Measurements from ENCODE around the gene UMPS. TPM values are rescaled to one million over a fixed set of nuclear protein-coding genes. Genes with fewer than 3 reads are reported as not detected.

The UMPS gene
- total RNA-seq, 1 donor from 2014 or later, result 23.5 TPM

GRCh38 chr3:124763644-124764358 is 33.5 kb downstream of the UMPS start:
- Mint-ChIP-seq H3K36me3 (ENCODE audit: unreplicated experiment) (peaks cover 50% of the 10 kb centered on the region), H3K4me3 (ENCODE audit: unreplicated experiment) (no peak overlapping the region), H3K4me1 (ENCODE audit: unreplicated experiment) (peaks cover 34% of the 10 kb centered on the region), H3K27me3 (ENCODE audit: unreplicated experiment) (no peaks in the 10 kb centered on the region), H3K9me3 (ENCODE audit: unreplicated experiment) (no peaks in the 10 kb centered on the region), H3K27ac (ENCODE audit: unreplicated experiment) (no peak overlapping the region)
- TF ChIP-seq, protein P1, sequence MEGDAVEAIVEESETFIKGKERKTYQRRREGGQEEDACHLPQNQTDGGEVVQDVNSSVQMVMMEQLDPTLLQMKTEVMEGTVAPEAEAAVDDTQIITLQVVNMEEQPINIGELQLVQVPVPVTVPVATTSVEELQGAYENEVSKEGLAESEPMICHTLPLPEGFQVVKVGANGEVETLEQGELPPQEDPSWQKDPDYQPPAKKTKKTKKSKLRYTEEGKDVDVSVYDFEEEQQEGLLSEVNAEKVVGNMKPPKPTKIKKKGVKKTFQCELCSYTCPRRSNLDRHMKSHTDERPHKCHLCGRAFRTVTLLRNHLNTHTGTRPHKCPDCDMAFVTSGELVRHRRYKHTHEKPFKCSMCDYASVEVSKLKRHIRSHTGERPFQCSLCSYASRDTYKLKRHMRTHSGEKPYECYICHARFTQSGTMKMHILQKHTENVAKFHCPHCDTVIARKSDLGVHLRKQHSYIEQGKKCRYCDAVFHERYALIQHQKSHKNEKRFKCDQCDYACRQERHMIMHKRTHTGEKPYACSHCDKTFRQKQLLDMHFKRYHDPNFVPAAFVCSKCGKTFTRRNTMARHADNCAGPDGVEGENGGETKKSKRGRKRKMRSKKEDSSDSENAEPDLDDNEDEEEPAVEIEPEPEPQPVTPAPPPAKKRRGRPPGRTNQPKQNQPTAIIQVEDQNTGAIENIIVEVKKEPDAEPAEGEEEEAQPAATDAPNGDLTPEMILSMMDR (IDR thresholded peaks at IDR 0.05), result no peak
- no peak for DNase-seq (ENCODE audit: extremely low spot score, unreplicated experiment)

DNA sequence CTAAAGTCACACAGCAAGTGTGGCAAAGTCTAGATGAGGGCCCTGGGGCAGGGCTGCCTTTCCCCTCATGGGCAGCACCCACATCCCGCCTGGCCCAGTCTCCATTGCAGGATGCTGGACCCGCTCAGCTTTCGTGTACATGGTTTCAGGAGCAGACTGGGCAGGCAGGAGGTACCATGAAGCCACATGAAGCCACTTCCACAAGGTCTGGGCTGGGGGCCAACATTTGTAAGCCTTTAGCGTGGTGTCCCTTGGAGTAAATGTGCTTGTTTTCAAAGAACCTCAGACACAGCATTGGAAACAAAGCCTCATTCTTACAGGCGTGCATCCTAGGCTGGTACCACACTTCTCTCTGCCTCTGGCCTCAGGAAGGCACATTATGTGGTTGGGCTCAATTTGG is 34.5 kb downstream of the UMPS start:
- no peak for DNase-seq (ENCODE audit: extremely low spot score, unreplicated experiment)
- Mint-ChIP-seq H3K27me3 (ENCODE audit: unreplicated experiment) (no peaks in the 10 kb centered on the region), H3K4me1 (ENCODE audit: unreplicated experiment) (peaks cover 37% of the 10 kb centered on the region), H3K4me3 (ENCODE audit: unreplicated experiment) (no peak overlapping the region), H3K9me3 (ENCODE audit: unreplicated experiment) (no peaks in the 10 kb centered on the region), H3K27ac (ENCODE audit: unreplicated experiment) (peak overlapping the region; percentile 23), H3K36me3 (ENCODE audit: unreplicated experiment) (peaks cover 59% of the 10 kb centered on the region)
- TF ChIP-seq, protein P1 (IDR thresholded peaks at IDR 0.05), result no peak

DNA sequence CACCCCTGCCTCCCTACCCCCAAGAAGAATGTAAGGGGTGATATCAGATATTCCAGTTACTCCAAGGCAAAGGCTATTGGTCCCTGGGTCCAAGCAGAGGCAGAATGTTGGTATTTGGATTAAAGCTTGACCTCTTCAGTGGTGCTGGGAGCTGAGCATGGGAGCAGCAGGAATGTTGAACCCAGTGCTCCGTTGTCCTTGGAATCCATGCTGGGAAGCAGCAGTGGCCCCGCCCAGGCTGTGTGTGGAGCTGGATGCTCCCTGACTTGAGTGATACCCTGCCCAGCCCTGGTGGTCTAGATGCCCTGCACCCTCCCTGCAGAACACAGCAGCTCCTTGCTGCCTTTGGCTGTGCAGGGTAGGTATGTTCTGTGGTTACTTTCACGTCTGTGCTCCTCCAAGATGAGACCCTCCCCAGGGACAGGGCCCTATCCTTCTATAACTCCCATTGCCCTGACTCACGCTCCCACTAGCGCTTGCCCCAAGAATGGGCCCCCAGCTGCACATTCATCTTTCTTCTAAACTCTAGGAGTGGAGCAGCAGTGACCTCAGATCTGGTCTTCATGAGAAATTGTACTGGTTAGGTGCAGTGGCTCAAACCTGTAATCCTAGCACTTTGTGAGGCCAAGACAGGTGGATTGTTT is 35.1 kb downstream of the UMPS start:
- H3K36me3 Mint-ChIP-seq (ENCODE audit: unreplicated experiment), result peaks cover 62% of the 10 kb centered on the region
- peaks cover 41% of the 10 kb centered on the region for H3K4me1 Mint-ChIP-seq (ENCODE audit: unreplicated experiment)
- no peak for DNase-seq (ENCODE audit: extremely low spot score, unreplicated experiment)
- H3K4me3 Mint-ChIP-seq (ENCODE audit: unreplicated experiment), result no peak overlapping the region
- peak overlapping the region; percentile 44 for H3K27ac Mint-ChIP-seq (ENCODE audit: unreplicated experiment)
- H3K27me3 Mint-ChIP-seq (ENCODE audit: unreplicated experiment), result no peaks in the 10 kb centered on the region
- TF ChIP-seq, protein P1 (IDR thresholded peaks at IDR 0.05), result no peak
- no peaks in the 10 kb centered on the region for H3K9me3 Mint-ChIP-seq (ENCODE audit: unreplicated experiment)

GRCh38 chr3:124766113-124767095 is 36.2 kb downstream of the UMPS start:
- no peak overlapping the region for H3K4me3 Mint-ChIP-seq (ENCODE audit: unreplicated experiment)
- no peak overlapping the region for H3K27ac Mint-ChIP-seq (ENCODE audit: unreplicated experiment)

More at GRCh38 chr3:124766113-124767095, 36.2 kb downstream of the UMPS start:
- Mint-ChIP-seq H3K9me3 (ENCODE audit: unreplicated experiment) (no peaks in the 10 kb centered on the region), H3K36me3 (ENCODE audit: unreplicated experiment) (peaks cover 65% of the 10 kb centered on the region), H3K4me1 (ENCODE audit: unreplicated experiment) (peaks cover 41% of the 10 kb centered on the region), H3K27me3 (ENCODE audit: unreplicated experiment) (no peaks in the 10 kb centered on the region)
- TF ChIP-seq, protein P1 (IDR thresholded peaks at IDR 0.05), result no peak
- DNase-seq (ENCODE audit: extremely low spot score, unreplicated experiment), result no peak

Data from osteocyte (in vitro differentiated cells).